ENCODE data around the gene SREBF2. TPM values are rescaled to one million over a fixed set of nuclear protein-coding genes. Genes with fewer than 3 reads are reported as not detected.

The SREBF2 gene
- total and polyA plus RNA-seq, 9 of the 15 experiments (the other 6 are each of a cell fraction or from before 2014, with no cell fraction given), result 1.1 to 84.2 (median 26.9) TPM

DNA sequence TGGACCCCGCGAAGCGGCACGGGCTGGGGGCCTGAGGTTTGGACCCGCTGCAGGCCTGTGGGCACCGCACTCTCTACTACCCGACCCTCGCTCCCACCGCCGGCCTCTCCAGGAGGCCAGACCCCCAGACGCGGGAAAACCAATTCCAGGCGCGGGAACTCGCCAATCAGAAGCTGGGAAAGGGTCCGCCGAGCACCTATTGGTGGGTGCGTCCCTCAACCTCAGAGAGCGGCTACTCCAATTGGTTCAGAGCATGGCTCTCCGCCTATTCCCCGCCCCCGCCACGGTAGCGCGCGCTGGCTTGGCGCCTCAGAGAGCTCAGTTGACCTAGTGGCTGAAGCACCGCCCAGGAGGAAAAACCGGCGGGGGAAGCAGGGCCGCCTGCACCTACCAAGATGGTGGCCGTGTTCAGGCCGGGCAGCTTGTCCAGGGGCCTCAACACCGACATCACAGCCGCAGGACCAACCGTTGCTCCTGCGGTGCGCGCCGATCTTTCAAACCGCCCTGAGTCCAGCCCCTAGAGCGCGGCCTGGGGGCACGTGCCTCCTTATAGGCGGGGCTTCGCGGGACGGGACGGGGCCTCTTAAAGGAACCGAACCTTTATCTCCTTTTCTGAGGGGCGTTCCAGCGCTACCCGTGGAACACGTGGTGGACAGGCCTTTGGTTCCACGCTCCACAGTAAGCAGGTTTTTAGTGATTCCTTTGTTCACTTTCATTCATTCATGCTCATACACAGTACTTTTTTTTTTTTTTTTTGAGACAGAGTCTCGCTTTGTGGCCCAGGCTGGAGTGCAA lies 113.9 kb downstream of the SREBF2 start, which contains the start of gene CENPM (continued):
- TF ChIP-seq VEZF1 (CRISPR knock-in tag; IDR thresholded peaks at IDR 0.05) (peak; percentile 31; the same call in 1 of the 2 replicates), TAF9B (IDR thresholded peaks at IDR 0.05; ENCODE audit: partially characterized antibody) (peak; percentile 40), NONO (IDR thresholded peaks at IDR 0.05; ENCODE audit: low read depth in 2 of 2, low read length in 1 of 2) (peak in 1 of 2 experiments; percentile 71; a peak in 1 of 4 replicates), NFE2L1 (tag; IDR thresholded peaks at IDR 0.05; ENCODE audit: borderline replicate concordance, low read depth) (no peak), CHD2 (IDR thresholded peaks at IDR 0.05; ENCODE audit: low read depth, low read length) (peak; percentile 80), MXI1 (IDR thresholded peaks at IDR 0.05; ENCODE audit: low read depth, low read length) (peak; percentile 76), NR2C1 (IDR thresholded peaks at IDR 0.05) (no peak), NR2C1 (tag; IDR thresholded peaks at IDR 0.05) (no peak), ZNF146 (CRISPR knock-in tag; IDR thresholded peaks at IDR 0.05; ENCODE audit: unreplicated experiment) (no peak), HDAC2 (IDR thresholded peaks at IDR 0.05) (peak; percentile 63), TEAD1 (CRISPR knock-in tag; IDR thresholded peaks at IDR 0.05) (no peak), ZNF76 (CRISPR knock-in tag; IDR thresholded peaks at IDR 0.05; ENCODE audit: borderline replicate concordance) (no peak), NRF1 (conservative IDR thresholded peaks at IDR 0.05 in 1 of 2, IDR thresholded peaks at IDR 0.05 in 1 of 2) (peak; percentile 64 to 71)
- TF ChIP-seq, protein P1, sequence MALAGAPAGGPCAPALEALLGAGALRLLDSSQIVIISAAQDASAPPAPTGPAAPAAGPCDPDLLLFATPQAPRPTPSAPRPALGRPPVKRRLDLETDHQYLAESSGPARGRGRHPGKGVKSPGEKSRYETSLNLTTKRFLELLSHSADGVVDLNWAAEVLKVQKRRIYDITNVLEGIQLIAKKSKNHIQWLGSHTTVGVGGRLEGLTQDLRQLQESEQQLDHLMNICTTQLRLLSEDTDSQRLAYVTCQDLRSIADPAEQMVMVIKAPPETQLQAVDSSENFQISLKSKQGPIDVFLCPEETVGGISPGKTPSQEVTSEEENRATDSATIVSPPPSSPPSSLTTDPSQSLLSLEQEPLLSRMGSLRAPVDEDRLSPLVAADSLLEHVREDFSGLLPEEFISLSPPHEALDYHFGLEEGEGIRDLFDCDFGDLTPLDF (CRISPR knock-in tag; IDR thresholded peaks at IDR 0.05), result peak; percentile 77; the same call in 1 of the 2 replicates
- TF ChIP-seq, protein P2, sequence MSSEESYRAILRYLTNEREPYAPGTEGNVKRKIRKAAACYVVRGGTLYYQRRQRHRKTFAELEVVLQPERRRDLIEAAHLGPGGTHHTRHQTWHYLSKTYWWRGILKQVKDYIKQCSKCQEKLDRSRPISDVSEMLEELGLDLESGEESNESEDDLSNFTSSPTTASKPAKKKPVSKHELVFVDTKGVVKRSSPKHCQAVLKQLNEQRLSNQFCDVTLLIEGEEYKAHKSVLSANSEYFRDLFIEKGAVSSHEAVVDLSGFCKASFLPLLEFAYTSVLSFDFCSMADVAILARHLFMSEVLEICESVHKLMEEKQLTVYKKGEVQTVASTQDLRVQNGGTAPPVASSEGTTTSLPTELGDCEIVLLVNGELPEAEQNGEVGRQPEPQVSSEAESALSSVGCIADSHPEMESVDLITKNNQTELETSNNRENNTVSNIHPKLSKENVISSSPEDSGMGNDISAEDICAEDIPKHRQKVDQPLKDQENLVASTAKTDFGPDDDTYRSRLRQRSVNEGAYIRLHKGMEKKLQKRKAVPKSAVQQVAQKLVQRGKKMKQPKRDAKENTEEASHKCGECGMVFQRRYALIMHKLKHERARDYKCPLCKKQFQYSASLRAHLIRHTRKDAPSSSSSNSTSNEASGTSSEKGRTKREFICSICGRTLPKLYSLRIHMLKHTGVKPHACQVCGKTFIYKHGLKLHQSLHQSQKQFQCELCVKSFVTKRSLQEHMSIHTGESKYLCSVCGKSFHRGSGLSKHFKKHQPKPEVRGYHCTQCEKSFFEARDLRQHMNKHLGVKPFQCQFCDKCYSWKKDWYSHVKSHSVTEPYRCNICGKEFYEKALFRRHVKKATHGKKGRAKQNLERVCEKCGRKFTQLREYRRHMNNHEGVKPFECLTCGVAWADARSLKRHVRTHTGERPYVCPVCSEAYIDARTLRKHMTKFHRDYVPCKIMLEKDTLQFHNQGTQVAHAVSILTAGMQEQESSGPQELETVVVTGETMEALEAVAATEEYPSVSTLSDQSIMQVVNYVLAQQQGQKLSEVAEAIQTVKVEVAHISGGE (CRISPR knock-in tag; IDR thresholded peaks at IDR 0.05), result peak in 1 of 3 experiments; percentile 32; a peak in 1 of 6 replicates
